BE2C (cell line): Measurements from ENCODE around the gene GNAZ.

Experiments used
- DNase-seq: peaks from one replicate; pipeline ENCODE4 v3.0.0-alpha.2; 2020
- H3K27me3 ChIP-seq: fragments of 250-450 bp; sonication (Bioruptor Pico); 2 replicates; pipeline ENCODE4 v1.5.1; 2020; ENCODE audit warnings: mild to moderate bottlenecking
- H3K36me3 ChIP-seq: fragments of 250-450 bp; sonication (Bioruptor Pico); 2 replicates; pipeline ENCODE4 v1.5.1; 2020; ENCODE audit warnings: mild to moderate bottlenecking
- H3K4me1 ChIP-seq: fragments of 250-450 bp; sonication (Bioruptor Pico); 2 replicates; pipeline ENCODE4 v1.5.1; 2020
- H3K4me3 ChIP-seq: 2 replicates; pipeline ENCODE4 v1.5.1; 2011; ENCODE audit warnings: low read depth, low read length
- H3K9me3 ChIP-seq: fragments of 250-450 bp; sonication (Bioruptor Pico); 2 replicates; pipeline ENCODE4 v1.5.1; 2020
- TF ChIP-seq, protein P1 (sequence below): IDR thresholded peaks from 2 replicates; pipeline ENCODE4 v1.5.1; 2012; ENCODE audit warnings: mild to moderate bottlenecking, low read depth, low read length

Gene GNAZ

DNA sequence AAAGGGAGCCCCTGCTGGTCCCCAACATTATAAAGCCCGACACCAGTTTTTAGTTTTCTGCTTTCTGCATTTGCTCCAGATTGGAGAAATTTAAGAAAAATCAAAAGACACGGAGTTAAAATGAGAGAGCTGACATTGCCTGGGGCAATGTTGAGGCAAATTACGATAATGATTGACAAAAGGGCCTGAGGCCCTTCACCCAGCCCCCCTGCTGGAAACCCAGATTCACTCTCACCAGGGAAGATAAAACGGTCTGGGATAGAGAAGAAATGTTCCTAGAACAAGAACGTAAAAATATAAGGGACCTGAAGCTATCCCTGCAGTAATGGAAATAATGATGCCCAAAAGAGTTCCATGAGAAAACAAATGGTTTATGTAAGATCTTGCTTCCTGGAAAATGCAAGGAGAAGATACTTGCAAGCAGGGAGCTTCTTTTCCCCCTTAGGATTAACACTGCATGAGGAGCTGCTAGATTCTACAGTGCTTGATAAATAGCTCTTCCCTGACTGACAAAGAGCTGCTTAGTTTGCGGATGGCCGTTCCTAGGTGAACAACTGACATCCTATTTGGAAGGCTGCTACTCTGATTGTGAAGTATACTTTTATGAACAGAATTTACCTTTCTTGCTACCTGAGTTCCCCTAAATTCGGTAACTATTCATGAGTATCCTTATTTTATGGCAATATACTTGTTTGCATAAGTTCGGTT lies 40.6 kb upstream of the GNAZ start:
- no peak for DNase-seq
- Histone ChIP-seq H3K36me3 (no peaks in the 10 kb centered on the region), H3K9me3 (no peaks in the 10 kb centered on the region; the same call in 1 of the 2 replicates), H3K4me1 (no peaks in the 10 kb centered on the region), H3K4me3 (no peak overlapping the region), H3K27me3 (no peaks in the 10 kb centered on the region)
- TF ChIP-seq, protein P1, sequence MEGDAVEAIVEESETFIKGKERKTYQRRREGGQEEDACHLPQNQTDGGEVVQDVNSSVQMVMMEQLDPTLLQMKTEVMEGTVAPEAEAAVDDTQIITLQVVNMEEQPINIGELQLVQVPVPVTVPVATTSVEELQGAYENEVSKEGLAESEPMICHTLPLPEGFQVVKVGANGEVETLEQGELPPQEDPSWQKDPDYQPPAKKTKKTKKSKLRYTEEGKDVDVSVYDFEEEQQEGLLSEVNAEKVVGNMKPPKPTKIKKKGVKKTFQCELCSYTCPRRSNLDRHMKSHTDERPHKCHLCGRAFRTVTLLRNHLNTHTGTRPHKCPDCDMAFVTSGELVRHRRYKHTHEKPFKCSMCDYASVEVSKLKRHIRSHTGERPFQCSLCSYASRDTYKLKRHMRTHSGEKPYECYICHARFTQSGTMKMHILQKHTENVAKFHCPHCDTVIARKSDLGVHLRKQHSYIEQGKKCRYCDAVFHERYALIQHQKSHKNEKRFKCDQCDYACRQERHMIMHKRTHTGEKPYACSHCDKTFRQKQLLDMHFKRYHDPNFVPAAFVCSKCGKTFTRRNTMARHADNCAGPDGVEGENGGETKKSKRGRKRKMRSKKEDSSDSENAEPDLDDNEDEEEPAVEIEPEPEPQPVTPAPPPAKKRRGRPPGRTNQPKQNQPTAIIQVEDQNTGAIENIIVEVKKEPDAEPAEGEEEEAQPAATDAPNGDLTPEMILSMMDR: no peak

DNA sequence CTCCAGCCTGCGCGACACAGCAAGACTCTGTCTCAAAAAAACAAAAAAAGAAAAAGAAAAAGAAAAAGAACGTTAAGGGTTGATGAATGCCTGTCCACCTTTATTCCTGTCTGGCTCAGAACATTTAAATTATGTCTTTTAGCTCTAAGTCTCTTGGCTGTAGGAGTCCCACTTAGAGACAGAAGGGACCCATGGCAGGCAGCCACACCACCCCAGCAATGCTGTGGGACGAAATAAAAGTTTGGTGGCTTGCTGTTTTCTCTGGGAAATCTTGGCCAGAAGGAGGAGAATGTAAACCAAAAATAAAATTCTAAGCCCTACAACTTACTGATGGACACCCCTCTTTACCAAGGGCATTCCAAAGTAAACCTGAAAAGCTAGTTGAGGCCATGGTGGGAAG lies 38.9 kb upstream of the GNAZ start:
- Histone ChIP-seq H3K4me3 (no peak overlapping the region), H3K4me1 (no peaks in the 10 kb centered on the region), H3K9me3 (no peaks in the 10 kb centered on the region; the same call in 1 of the 2 replicates), H3K27me3 (no peaks in the 10 kb centered on the region), H3K36me3 (no peaks in the 10 kb centered on the region)
- DNase-seq: no peak
- TF ChIP-seq, protein P1: no peak

DNA sequence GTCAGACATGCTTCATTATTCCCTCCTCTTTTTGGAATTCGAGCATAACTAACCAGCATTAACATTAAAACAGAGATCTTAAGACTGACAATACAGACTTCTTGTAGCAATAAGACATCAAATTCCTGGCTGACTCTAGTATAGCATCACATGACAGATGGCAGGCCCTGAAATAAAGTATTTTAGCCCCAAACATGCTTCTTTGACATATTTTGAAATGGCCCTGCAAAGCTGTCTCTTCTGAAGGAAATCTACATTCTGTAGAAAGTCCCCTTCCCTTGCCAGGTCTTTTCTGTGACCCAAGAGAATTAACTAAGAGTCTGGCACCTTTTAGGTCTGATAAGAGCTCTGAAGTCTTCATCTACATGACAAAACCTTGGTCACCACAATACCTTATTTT lies 38.5 kb upstream of the GNAZ start:
- Histone ChIP-seq H3K4me3 (no peak overlapping the region), H3K4me1 (no peaks in the 10 kb centered on the region)

DNA sequence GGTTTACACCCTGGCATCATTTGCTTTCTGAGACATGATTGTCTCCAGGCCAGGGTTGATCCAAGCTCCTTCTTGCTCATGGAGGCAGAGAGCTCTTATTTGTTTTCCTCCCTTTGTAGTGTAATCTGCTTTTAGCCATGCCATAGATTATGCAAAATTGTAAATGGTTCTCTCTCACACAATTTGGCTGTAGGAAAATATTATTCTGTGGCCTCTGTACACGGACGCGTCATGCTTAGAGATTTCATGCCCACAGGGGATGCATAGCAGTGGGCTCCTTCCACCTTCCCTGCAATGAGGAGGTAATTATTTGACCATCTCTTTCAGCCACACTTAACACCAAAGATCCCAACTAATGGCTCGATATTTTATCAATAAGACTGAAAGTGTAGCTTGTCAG lies 37.7 kb upstream of the GNAZ start:
- no peaks in the 10 kb centered on the region; the same call in 1 of the 2 replicates for H3K9me3 ChIP-seq
- no peak for DNase-seq
- H3K36me3 ChIP-seq: no peaks in the 10 kb centered on the region
- TF ChIP-seq, protein P1: no peak
- no peaks in the 10 kb centered on the region for H3K27me3 ChIP-seq
- H3K4me1 ChIP-seq: no peaks in the 10 kb centered on the region
- no peak overlapping the region for H3K4me3 ChIP-seq

More for the DNA sequence above, 38.5 kb upstream of the GNAZ start:
- DNase-seq: no peak
- H3K9me3 ChIP-seq: no peaks in the 10 kb centered on the region; the same call in 1 of the 2 replicates
- H3K36me3 ChIP-seq: no peaks in the 10 kb centered on the region
- TF ChIP-seq, protein P1: no peak
- H3K27me3 ChIP-seq: no peaks in the 10 kb centered on the region

DNA sequence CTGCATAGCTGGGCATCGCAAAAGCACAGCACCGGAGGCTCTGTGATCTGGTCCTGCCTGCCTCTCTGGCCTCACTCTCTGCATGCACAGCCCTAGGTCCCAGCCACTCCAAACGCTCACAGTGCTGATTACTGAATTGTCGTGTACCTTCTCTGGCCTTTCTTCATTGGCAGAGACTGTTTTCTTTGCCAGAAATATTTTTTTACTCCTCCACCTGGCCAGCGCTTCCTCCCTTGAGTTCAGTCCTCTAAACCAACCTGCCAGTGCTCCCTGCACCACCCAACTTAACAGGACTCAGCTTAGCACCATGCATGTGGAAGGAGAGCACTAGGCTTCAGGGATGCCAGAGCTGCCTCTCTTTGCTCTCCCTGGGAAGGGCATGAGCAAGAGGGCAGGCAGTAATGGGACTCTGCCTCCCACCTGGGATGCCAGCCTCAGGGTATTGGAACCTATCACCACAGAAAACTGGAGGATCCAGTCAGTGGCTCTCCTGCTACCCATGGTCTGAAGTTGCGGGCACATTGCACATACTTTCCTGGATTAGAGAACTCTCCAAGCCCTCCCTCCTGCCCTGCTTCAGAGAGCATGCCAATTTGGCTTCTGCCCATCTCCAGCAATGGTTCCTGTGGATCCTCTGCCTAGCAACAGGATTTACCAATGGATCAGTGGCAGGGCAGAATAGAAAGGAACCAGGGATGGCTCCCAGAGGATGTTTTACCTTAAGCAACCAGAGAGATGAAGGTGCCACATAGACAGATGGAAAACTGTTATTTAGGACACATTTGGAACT lies 37.0 kb upstream of the GNAZ start:
- Histone ChIP-seq H3K27me3 (no peaks in the 10 kb centered on the region), H3K36me3 (no peaks in the 10 kb centered on the region), H3K4me1 (no peaks in the 10 kb centered on the region), H3K4me3 (no peak overlapping the region), H3K9me3 (no peaks in the 10 kb centered on the region; the same call in 1 of the 2 replicates)
- DNase-seq: no peak
- TF ChIP-seq, protein P1: no peak
